Erythroblast (primary cell): ENCODE results near the gene MEFV.

Experiments
- GATA1 ChIP-seq: IDR thresholded peaks from 2 replicates; pipeline ENCODE4 v1.6.1; 2011; ENCODE audit warnings: low read depth, mild to moderate bottlenecking, control low read depth, low read length, moderate library complexity
- POLR2A ChIP-seq: IDR thresholded peaks from 2 replicates; pipeline ENCODE4 v1.6.1; 2011; ENCODE audit warnings: mild to moderate bottlenecking, low read length

- TF ChIP-seq POLR2A (no peak), GATA1 (no peak)
Observed at GRCh38 chr16:3274947-3275346, 18.5 kb upstream of the MEFV start.
